ENCODE data around the gene MORF4L2.
"Not testable (repeated sequence)": the region's sequence is repeated elsewhere in the genome, so short reads cannot be mapped to it uniquely, and the experiment has no call there.

Gene MORF4L2

GRCh38 chrX:103640401-103641155 is 45.9 kb downstream of the MORF4L2 start:
- TF ChIP-seq CTCF (conservative IDR thresholded peaks at IDR 0.05; ENCODE audit: low read depth, low read length), result no peak
- Histone ChIP-seq H3K27ac (no peak overlapping the region), H3K27me3 (ENCODE audit: insufficient read depth, low read depth) (no peaks in the 10 kb centered on the region), H3K4me3 (IDR thresholded peaks at IDR 0.05; ENCODE audit: insufficient read depth, low read depth, low read length) (no peak overlapping the region), H3K9ac (no peak overlapping the region), H3K79me2 (ENCODE audit: insufficient read depth, low read depth) (no peaks in the 10 kb centered on the region), H2AFZ (ENCODE audit: low read depth) (no peak overlapping the region), H3K4me1 (ENCODE audit: low read depth, poor library complexity, severe bottlenecking) (no peaks in the 10 kb centered on the region), H3K4me2 (no peak overlapping the region), H4K20me1 (ENCODE audit: insufficient read depth) (no peaks in the 10 kb centered on the region), H3K36me3 (ENCODE audit: insufficient read depth) (no peaks in the 10 kb centered on the region)

GRCh38 chrX:103638479-103639346 is 47.8 kb downstream of the MORF4L2 start:
- not testable (repeated sequence) for H3K79me2 ChIP-seq (ENCODE audit: insufficient read depth, low read depth); H2AFZ ChIP-seq (ENCODE audit: low read depth); H3K4me2 ChIP-seq; H3K27ac ChIP-seq; H3K36me3 ChIP-seq (ENCODE audit: insufficient read depth); H4K20me1 ChIP-seq (ENCODE audit: insufficient read depth); H3K4me1 ChIP-seq (ENCODE audit: low read depth, poor library complexity, severe bottlenecking); H3K9ac ChIP-seq; H3K27me3 ChIP-seq (ENCODE audit: insufficient read depth, low read depth); H3K4me3 ChIP-seq (IDR thresholded peaks at IDR 0.05; ENCODE audit: insufficient read depth, low read depth, low read length)

DNA sequence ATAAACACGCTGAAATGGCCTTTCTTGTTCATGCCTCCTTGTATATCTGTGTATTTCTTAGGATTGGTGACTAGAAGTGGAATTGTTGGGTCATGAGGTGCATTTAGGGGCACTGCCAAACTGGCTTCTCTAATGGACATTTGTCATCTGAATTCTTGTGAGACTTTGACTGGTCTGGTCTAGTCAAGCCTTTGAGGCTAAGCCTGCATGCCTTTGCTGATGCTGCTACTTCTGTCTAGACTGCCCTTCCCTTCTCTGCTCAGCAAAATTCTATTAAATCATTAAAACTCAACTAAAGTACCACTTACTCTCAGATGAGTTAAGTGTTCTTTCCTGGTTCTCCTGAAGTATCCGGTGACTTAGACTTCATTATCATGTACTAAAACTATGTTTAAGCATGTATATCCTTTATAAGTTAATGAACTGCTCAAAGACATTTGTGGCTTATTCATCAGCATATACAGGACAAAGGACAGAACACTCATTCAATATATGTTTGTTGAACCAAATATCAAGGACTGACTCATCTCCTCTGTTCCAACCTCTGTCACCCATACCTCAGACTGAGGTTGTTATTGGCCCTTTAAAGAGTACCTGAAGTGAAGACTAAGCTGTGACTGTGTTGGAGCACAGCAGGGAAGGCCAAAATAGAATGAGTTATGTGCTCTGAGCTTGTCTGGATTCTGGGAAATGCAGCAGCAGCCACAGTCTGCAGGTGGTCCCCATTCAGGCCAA is 48.7 kb downstream of the MORF4L2 start:
- H3K4me3 ChIP-seq (IDR thresholded peaks at IDR 0.05; ENCODE audit: insufficient read depth, low read depth, low read length), result no peak overlapping the region
- H3K9ac ChIP-seq, result no peak overlapping the region
- H3K27me3 ChIP-seq (ENCODE audit: insufficient read depth, low read depth), result no peaks in the 10 kb centered on the region
- H3K27ac ChIP-seq, result no peak overlapping the region
- no peak overlapping the region for H2AFZ ChIP-seq (ENCODE audit: low read depth)
- H3K36me3 ChIP-seq (ENCODE audit: insufficient read depth), result no peaks in the 10 kb centered on the region
- TF ChIP-seq CTCF (conservative IDR thresholded peaks at IDR 0.05; ENCODE audit: low read depth, low read length), result no peak
- no peaks in the 10 kb centered on the region for H3K79me2 ChIP-seq (ENCODE audit: insufficient read depth, low read depth)
- H3K4me2 ChIP-seq, result no peak overlapping the region
- H4K20me1 ChIP-seq (ENCODE audit: insufficient read depth), result no peaks in the 10 kb centered on the region
- H3K4me1 ChIP-seq (ENCODE audit: low read depth, poor library complexity, severe bottlenecking), result no peaks in the 10 kb centered on the region

DNA sequence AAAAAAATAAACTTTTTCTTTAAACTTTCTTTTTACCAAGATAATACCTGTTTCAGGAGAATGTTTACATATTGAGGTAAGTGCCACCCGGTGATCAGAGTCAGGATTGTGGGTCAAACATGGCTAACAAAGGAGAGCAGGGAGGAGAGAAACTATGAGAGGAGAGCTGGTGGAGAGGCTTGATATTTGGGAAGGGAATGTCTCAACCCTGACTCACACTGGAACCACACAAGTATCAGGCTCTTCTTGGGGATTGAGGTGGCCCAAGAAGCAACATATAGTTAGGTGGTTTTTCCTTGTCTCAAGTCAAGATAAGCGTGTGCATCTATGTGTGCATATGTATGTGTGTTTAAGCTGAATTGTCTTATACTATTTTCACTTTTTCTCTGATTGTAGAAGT is 51.1 kb downstream of the MORF4L2 start:
- H3K4me2 ChIP-seq, result no peak overlapping the region
- no peaks in the 10 kb centered on the region for H3K36me3 ChIP-seq (ENCODE audit: insufficient read depth)
- TF ChIP-seq CTCF (conservative IDR thresholded peaks at IDR 0.05; ENCODE audit: low read depth, low read length), result no peak
- H3K27me3 ChIP-seq (ENCODE audit: insufficient read depth, low read depth), result no peaks in the 10 kb centered on the region
- H3K79me2 ChIP-seq (ENCODE audit: insufficient read depth, low read depth), result no peaks in the 10 kb centered on the region
- H3K4me1 ChIP-seq (ENCODE audit: low read depth, poor library complexity, severe bottlenecking), result no peaks in the 10 kb centered on the region
- no peak overlapping the region for H3K4me3 ChIP-seq (IDR thresholded peaks at IDR 0.05; ENCODE audit: insufficient read depth, low read depth, low read length)
- no peak overlapping the region for H3K9ac ChIP-seq
- no peak overlapping the region for H3K27ac ChIP-seq
- H4K20me1 ChIP-seq (ENCODE audit: insufficient read depth), result no peaks in the 10 kb centered on the region
- H2AFZ ChIP-seq (ENCODE audit: low read depth), result no peak overlapping the region

All from KMS-11 (cell line).